Kidney tubule cell (primary cell): ENCODE results near the gene ST6GALNAC2.
"Not testable (repeated sequence)": the region's sequence is repeated elsewhere in the genome, so short reads cannot be mapped to it uniquely, and the experiment has no call there.

Experiments
- DNase-seq: peaks from one replicate; pipeline ENCODE4 v3.0.0-alpha.2; 2018; ENCODE audit warnings: low spot score

The ST6GALNAC2 gene

GRCh38 chr17:76528528-76529223 lies 57.0 kb downstream of the ST6GALNAC2 start:
- DNase-seq = no peak

GRCh38 chr17:76528156-76528527 lies 57.5 kb downstream of the ST6GALNAC2 start:
- DNase-seq = no peak

GRCh38 chr17:76527430-76528111 lies 58.1 kb downstream of the ST6GALNAC2 start:
- DNase-seq = peak; percentile 81

- not testable (repeated sequence) for DNase-seq
These were observed 58.6 kb downstream of the ST6GALNAC2 start for GRCh38 chr17:76527016-76527415.

- not testable (repeated sequence) for DNase-seq
These were observed 60.2 kb downstream of the ST6GALNAC2 start for GRCh38 chr17:76525513-76525833.

GRCh38 chr17:76524598-76525512 lies 60.8 kb downstream of the ST6GALNAC2 start:
- DNase-seq = peak; percentile 37

GRCh38 chr17:76523084-76524037 lies 62.3 kb downstream of the ST6GALNAC2 start:
- DNase-seq = peak; percentile 66

GRCh38 chr17:76521683-76522082 lies 64.0 kb downstream of the ST6GALNAC2 start:
- not testable (repeated sequence) for DNase-seq

GRCh38 chr17:76521262-76521661 lies 64.4 kb downstream of the ST6GALNAC2 start:
- DNase-seq = no peak

GRCh38 chr17:76519048-76519966 lies 66.4 kb downstream of the ST6GALNAC2 start:
- DNase-seq = no peak

- peak; percentile 74 for DNase-seq
These were observed 68.0 kb downstream of the ST6GALNAC2 start for GRCh38 chr17:76517638-76518038.
